ENCODE results near the gene ST6GALNAC5. TPM values are rescaled to one million over a fixed set of nuclear protein-coding genes. Genes with fewer than 3 reads are reported as not detected.

The ST6GALNAC5 gene
- total and polyA plus RNA-seq, 2 donors (not counting 3 experiments of a cell fraction or from before 2014, with no cell fraction given), result not detected

DNA sequence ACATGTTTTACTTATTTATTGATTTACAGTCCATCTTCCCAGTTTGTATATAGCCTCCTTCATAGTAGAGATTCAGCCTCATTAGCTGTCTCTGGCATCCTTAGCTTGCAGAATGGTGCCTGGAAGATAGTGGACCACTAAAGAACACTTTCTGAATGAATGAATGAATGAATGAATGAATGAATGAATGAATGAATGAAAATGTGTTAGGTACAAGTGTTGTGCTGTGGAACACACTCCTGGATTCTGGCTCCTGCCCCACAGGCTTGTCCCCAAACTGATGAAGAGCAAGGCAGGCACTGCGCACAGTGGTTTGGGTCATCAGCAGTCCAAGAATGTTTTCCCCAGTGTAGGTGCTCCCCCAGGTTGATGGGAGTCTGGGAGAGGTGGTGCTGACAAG, 159.4 kb downstream of the ST6GALNAC5 start:
- BruUV-seq (replicated peaks), result no TSS peak

DNA sequence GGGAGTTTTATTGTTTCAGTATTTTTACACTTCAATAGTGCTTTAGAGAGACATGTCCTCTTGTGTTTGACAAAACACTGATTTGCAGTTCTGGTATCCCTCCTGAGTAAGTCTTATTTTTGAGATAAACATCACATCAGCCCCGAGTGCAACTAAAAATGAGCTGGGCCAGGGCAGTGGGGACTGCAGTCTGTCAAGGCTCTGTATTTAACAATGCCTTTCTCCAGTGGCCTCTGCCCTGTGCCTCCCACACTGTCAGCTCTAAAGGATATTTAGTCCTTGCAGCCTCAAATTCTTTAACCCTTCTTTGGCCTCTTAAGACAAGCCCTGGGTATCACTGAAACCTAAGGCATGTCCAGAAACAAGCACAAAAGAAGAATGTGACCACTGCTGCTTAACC, 160.6 kb downstream of the ST6GALNAC5 start:
- Histone ChIP-seq H3K4me3 (replicated peaks in 1 of 3; ENCODE audit: insufficient read depth in 1 of 3, low read depth in 1 of 3, low read length in 3 of 3) (no peak overlapping the region), H3K79me2 (ENCODE audit: control insufficient read depth, insufficient read depth, low read length) (no peaks in the 10 kb centered on the region), H2AFZ (ENCODE audit: low read depth, low read length) (no peak overlapping the region), H3K9ac (replicated peaks; ENCODE audit: extremely low read depth, insufficient read depth, low read length) (no peak overlapping the region), H3K9me3 (replicated peaks; ENCODE audit: control insufficient read depth, insufficient read depth, low read length) (no peaks in the 10 kb centered on the region), H3K36me3 (ENCODE audit: control insufficient read depth in 2 of 2, extremely low read depth in 1 of 2, insufficient read depth in 2 of 2, low read length in 2 of 2) (no peaks in the 10 kb centered on the region), H3K4me2 (ENCODE audit: insufficient read depth, low read length) (no peak overlapping the region), H3K4me1 (ENCODE audit: control insufficient read depth, extremely low read depth, insufficient read depth, low read length) (no peaks in the 10 kb centered on the region), H3K27ac (ENCODE audit: insufficient read depth, low read depth, low read length) (no peak overlapping the region), H4K20me1 (replicated peaks; ENCODE audit: control insufficient read depth, extremely low read depth, insufficient read depth, low read length) (no peaks in the 10 kb centered on the region), H3K27me3 (ENCODE audit: control insufficient read depth in 2 of 2, insufficient read depth in 2 of 2, low read length in 2 of 2) (no peaks in the 10 kb centered on the region), H3K9me1 (replicated peaks; ENCODE audit: control insufficient read depth, extremely low read depth, insufficient read depth, low read length) (no peaks in the 10 kb centered on the region)
- FAIRE-seq, result no peak
- dilution Hi-C loops (cut with MboI; ENCODE audit: extremely low pct_ligation_motif_present, low sequenced_read_pairs), result no loop called here
- DNase-seq (ENCODE audit: low read depth, low spot score), result no peak
- intact Hi-C loops (cut with micrococcal nuclease), result no loop called here
- ChIA-PET CTCF (no interaction called here), POLR2A (no interaction called here)
- no peak for TF ChIP-seq FOS (IDR thresholded peaks at IDR 0.05; ENCODE audit: borderline replicate concordance, insufficient read depth, low read length)
- TF ChIP-seq, protein P1, sequence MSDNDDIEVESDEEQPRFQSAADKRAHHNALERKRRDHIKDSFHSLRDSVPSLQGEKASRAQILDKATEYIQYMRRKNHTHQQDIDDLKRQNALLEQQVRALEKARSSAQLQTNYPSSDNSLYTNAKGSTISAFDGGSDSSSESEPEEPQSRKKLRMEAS (IDR thresholded peaks at IDR 0.05; ENCODE audit: insufficient read depth, insufficient read length), result no peak
- TF ChIP-seq JUN (IDR thresholded peaks at IDR 0.05; ENCODE audit: borderline replicate concordance, insufficient read depth, insufficient read length, low read depth), result no peak
- TF ChIP-seq EZH2 (IDR thresholded peaks at IDR 0.05; ENCODE audit: borderline replicate concordance, low read depth, low read length, severe bottlenecking), result no peak
- no TSS peak for BruUV-seq (replicated peaks)

More for the DNA sequence above, 159.4 kb downstream of the ST6GALNAC5 start:
- no peak overlapping the region for H3K9ac ChIP-seq (replicated peaks; ENCODE audit: extremely low read depth, insufficient read depth, low read length)
- no peaks in the 10 kb centered on the region for H3K79me2 ChIP-seq (ENCODE audit: control insufficient read depth, insufficient read depth, low read length)
- TF ChIP-seq FOS (IDR thresholded peaks at IDR 0.05; ENCODE audit: borderline replicate concordance, insufficient read depth, low read length), result no peak
- no peak for TF ChIP-seq JUN (IDR thresholded peaks at IDR 0.05; ENCODE audit: borderline replicate concordance, insufficient read depth, insufficient read length, low read depth)
- TF ChIP-seq, protein P1 (IDR thresholded peaks at IDR 0.05; ENCODE audit: insufficient read depth, insufficient read length), result no peak
- no peaks in the 10 kb centered on the region for H3K9me1 ChIP-seq (replicated peaks; ENCODE audit: control insufficient read depth, extremely low read depth, insufficient read depth, low read length)
- H3K4me1 ChIP-seq (ENCODE audit: control insufficient read depth, extremely low read depth, insufficient read depth, low read length), result no peaks in the 10 kb centered on the region
- POLR2A ChIA-PET, result no interaction called here
- CTCF ChIA-PET, result no interaction called here
- no peak for FAIRE-seq
- H3K36me3 ChIP-seq (ENCODE audit: control insufficient read depth in 2 of 2, extremely low read depth in 1 of 2, insufficient read depth in 2 of 2, low read length in 2 of 2), result no peaks in the 10 kb centered on the region
- H3K27me3 ChIP-seq (ENCODE audit: control insufficient read depth in 2 of 2, insufficient read depth in 2 of 2, low read length in 2 of 2), result no peaks in the 10 kb centered on the region
- dilution Hi-C loops (cut with MboI; ENCODE audit: extremely low pct_ligation_motif_present, low sequenced_read_pairs) (no loop called here), intact Hi-C loops (cut with micrococcal nuclease) (no loop called here)
- H3K4me3 ChIP-seq (replicated peaks in 1 of 3; ENCODE audit: insufficient read depth in 1 of 3, low read depth in 1 of 3, low read length in 3 of 3), result no peak overlapping the region
- H3K4me2 ChIP-seq (ENCODE audit: insufficient read depth, low read length), result no peak overlapping the region
- H3K27ac ChIP-seq (ENCODE audit: insufficient read depth, low read depth, low read length), result no peak overlapping the region
- H4K20me1 ChIP-seq (replicated peaks; ENCODE audit: control insufficient read depth, extremely low read depth, insufficient read depth, low read length), result no peaks in the 10 kb centered on the region
- H3K9me3 ChIP-seq (replicated peaks; ENCODE audit: control insufficient read depth, insufficient read depth, low read length), result no peaks in the 10 kb centered on the region
- no peak for DNase-seq (ENCODE audit: low read depth, low spot score)
- no peak overlapping the region for H2AFZ ChIP-seq (ENCODE audit: low read depth, low read length)

Data from endothelial cell of umbilical vein (primary cell).